ENCODE data around the gene HSD17B8. TPM values are rescaled to one million over a fixed set of nuclear protein-coding genes. Genes with fewer than 3 reads are reported as not detected.

HSD17B8 gene
- total RNA-seq, 4 donors from 2014 or later, result 2.0 to 15.0 (median 12.9) TPM

DNA sequence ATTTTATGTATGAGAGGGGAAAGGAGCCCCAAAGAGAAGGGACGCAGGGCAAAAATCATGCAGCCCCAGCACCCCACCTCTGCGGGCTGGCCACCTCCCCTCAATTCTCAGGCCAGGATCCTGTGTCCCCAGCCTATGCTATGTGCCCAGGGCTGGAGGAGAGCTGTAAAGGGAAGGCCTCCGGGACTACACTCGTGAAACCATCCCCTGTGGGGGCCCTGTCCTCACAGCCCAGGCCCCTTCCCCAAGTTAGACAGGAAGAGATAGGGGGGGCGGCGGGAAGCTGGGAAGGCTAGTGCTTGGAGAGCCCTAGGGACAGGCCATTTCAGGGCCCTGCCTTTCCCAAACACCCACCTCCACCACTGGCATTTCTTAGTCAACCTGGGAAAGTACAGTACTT is 10.8 kb upstream of the HSD17B8 start:
- TF ChIP-seq POLR2AphosphoS5 (IDR thresholded peaks at IDR 0.05), result no peak
- TF ChIP-seq POLR2A (IDR thresholded peaks at IDR 0.05; ENCODE audit: low read depth), result no peak
- TF ChIP-seq, protein P1, sequence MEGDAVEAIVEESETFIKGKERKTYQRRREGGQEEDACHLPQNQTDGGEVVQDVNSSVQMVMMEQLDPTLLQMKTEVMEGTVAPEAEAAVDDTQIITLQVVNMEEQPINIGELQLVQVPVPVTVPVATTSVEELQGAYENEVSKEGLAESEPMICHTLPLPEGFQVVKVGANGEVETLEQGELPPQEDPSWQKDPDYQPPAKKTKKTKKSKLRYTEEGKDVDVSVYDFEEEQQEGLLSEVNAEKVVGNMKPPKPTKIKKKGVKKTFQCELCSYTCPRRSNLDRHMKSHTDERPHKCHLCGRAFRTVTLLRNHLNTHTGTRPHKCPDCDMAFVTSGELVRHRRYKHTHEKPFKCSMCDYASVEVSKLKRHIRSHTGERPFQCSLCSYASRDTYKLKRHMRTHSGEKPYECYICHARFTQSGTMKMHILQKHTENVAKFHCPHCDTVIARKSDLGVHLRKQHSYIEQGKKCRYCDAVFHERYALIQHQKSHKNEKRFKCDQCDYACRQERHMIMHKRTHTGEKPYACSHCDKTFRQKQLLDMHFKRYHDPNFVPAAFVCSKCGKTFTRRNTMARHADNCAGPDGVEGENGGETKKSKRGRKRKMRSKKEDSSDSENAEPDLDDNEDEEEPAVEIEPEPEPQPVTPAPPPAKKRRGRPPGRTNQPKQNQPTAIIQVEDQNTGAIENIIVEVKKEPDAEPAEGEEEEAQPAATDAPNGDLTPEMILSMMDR (IDR thresholded peaks at IDR 0.05), result no peak
- no peak for TF ChIP-seq EP300 (IDR thresholded peaks at IDR 0.05)
- peaks cover 30 to 49% (median 40%) of the 10 kb centered on the region in 4 donors for H3K4me1 ChIP-seq
- peaks cover 0 to 37% (median 5%) of the 10 kb centered on the region in 4 donors for H3K27me3 ChIP-seq
- H3K36me3 ChIP-seq, result peaks cover 25 to 47% (median 42%) of the 10 kb centered on the region in 4 donors
- DNase-seq (ENCODE audit: extremely low spot score), result no peak
- WGBS, result 67% methylated on average over 2 of the region's 6 CpGs
- no peaks in the 10 kb centered on the region for H3K9me3 ChIP-seq
- intact Hi-C loops (cut with DNase I), result loop anchor here (5.0 kb wide), 1 partner anchor 54 kb away; no protein-coding TSS in a partner anchor
- peak overlapping the region; percentile 48 to 55 (median 52) for H3K4me3 ChIP-seq
- peak overlapping the region; percentile 53 to 74 (median 62) for H3K27ac ChIP-seq (replicated peaks in 1 of 4)

GRCh38 chr6:33194431-33194979 is 9.9 kb upstream of the HSD17B8 start:
- no peaks in the 10 kb centered on the region for H3K9me3 ChIP-seq
- peaks cover 0 to 29% (median 5%) of the 10 kb centered on the region in 4 donors for H3K27me3 ChIP-seq
- TF ChIP-seq POLR2AphosphoS5 (IDR thresholded peaks at IDR 0.05), result no peak
- TF ChIP-seq EP300 (IDR thresholded peaks at IDR 0.05), result no peak
- TF ChIP-seq POLR2A (IDR thresholded peaks at IDR 0.05; ENCODE audit: low read depth), result no peak
- TF ChIP-seq, protein P1 (IDR thresholded peaks at IDR 0.05), result no peak
- DNase-seq (ENCODE audit: extremely low spot score), result no peak
- peaks cover 38 to 58% (median 49%) of the 10 kb centered on the region in 4 donors for H3K4me1 ChIP-seq
- H3K27ac ChIP-seq (replicated peaks in 1 of 4), result no peak overlapping the region
- intact Hi-C loops (cut with DNase I), result loop anchor here (5.0 kb wide), 1 partner anchor 53 kb away; no protein-coding TSS in a partner anchor
- WGBS, result 69% methylated on average over 8 of the region's 8 CpGs
- peaks cover 25 to 47% (median 42%) of the 10 kb centered on the region in 4 donors for H3K36me3 ChIP-seq
- H3K4me3 ChIP-seq, result no peak overlapping the region

GRCh38 chr6:33195304-33196165 is 8.9 kb upstream of the HSD17B8 start:
- intact Hi-C loops (cut with DNase I), result loop anchor here (5.0 kb wide), 1 partner anchor 33 kb away; no protein-coding TSS in a partner anchor
- H3K9me3 ChIP-seq, result no peaks in the 10 kb centered on the region
- WGBS, result 84% methylated on average over 14 of the region's 15 CpGs
- no peak for DNase-seq (ENCODE audit: extremely low spot score)
- H3K4me1 ChIP-seq, result peaks cover 39 to 62% (median 52%) of the 10 kb centered on the region in 4 donors
- no peak for TF ChIP-seq POLR2A (IDR thresholded peaks at IDR 0.05; ENCODE audit: low read depth)
- TF ChIP-seq POLR2AphosphoS5 (IDR thresholded peaks at IDR 0.05), result no peak
- TF ChIP-seq, protein P1 (IDR thresholded peaks at IDR 0.05), result no peak
- no peak for TF ChIP-seq EP300 (IDR thresholded peaks at IDR 0.05)
- peaks cover 0 to 19% (median 2%) of the 10 kb centered on the region in 4 donors for H3K27me3 ChIP-seq
- no peak overlapping the region for H3K4me3 ChIP-seq
- peaks cover 25 to 47% (median 42%) of the 10 kb centered on the region in 4 donors for H3K36me3 ChIP-seq
- H3K27ac ChIP-seq (replicated peaks in 1 of 4), result no peak overlapping the region

DNA sequence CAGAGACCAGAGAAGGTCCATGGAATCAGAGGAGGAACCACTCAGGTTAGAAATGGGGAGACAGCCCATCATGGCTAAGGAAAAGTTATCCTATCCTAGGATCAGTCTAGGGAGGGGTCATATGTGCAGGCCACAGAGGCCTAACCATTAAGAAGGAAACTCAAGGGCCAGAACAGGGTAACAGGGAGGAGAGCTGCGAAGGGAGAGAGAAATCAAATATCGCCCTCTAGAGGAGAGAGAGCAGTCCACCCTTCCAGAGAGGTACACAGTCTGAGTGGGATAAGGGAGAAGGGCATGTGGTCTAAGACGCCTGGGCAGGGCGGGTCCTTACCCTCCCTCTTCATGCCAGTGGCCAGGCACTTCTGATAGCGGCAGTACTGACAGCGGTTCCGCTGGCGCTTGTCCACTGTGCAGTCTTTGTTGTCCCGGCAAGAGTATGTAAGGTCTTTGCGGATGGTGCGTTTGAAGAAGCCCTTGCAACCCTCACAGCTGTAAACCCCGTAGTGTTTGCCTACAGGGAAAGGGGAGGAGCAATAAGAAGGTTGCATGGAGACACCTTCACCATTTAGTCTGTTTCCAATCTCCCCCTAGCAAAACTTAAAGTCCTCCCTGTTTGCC is 6.9 kb upstream of the HSD17B8 start:
- 50% methylated on average over 12 of the region's 12 CpGs for WGBS
- Histone ChIP-seq H3K36me3 (peaks cover 31 to 56% (median 50%) of the 10 kb centered on the region in 4 donors), H3K9me3 (no peaks in the 10 kb centered on the region), H3K27ac (replicated peaks in 1 of 4) (peak overlapping the region in 3 of 4 donors; percentile 1 to 33 (median 17)), H3K27me3 (no peaks in the 10 kb centered on the region), H3K4me3 (no peak overlapping the region), H3K4me1 (peaks cover 40 to 64% (median 58%) of the 10 kb centered on the region in 4 donors)
- intact Hi-C loops (cut with DNase I), result loop anchor here (5.0 kb wide), 1 partner anchor 35 kb away; no protein-coding TSS in a partner anchor
- no peak for TF ChIP-seq EP300 (IDR thresholded peaks at IDR 0.05)
- TF ChIP-seq, protein P1 (IDR thresholded peaks at IDR 0.05), result peak; percentile 54 to 74 (median 63)
- DNase-seq (ENCODE audit: extremely low spot score), result no peak
